Peyer's patch (tissue), 4 donors: Measurements from ENCODE around the gene FBXL19.

Experiments used
- CTCF ChIP-seq, 6 experiments: fragments of 450-650 bp in 4 of 6; fragments of 200-600 bp in 2 of 6; sonication (generic) in 1 of 6; IDR thresholded peaks; one replicate each; pipeline ENCODE4 v1.5.1; 2017 to 2019; ENCODE audit warnings: antibody characterized with exemption in 6 of 6, mild to moderate bottlenecking in 3 of 6, moderate library complexity in 1 of 6
- POLR2A ChIP-seq, 2 donors: fragments of 450-650 bp; IDR thresholded peaks; one replicate each; pipeline ENCODE4 v1.5.1; 2017; ENCODE audit warnings: antibody characterized with exemption in 2 of 2, mild to moderate bottlenecking in 2 of 2, moderate library complexity in 2 of 2

GRCh38 chr16:30918614-30919013, 4.8 kb upstream of the FBXL19 start:
- TF ChIP-seq CTCF (IDR thresholded peaks at IDR 0.05) (no peak), POLR2A (IDR thresholded peaks at IDR 0.05) (no peak)
